GM23338 (cell line): Measurements from ENCODE around the gene COL24A1. TPM values are rescaled to one million over a fixed set of nuclear protein-coding genes. Genes with fewer than 3 reads are reported as not detected.

Experiments used
- ATAC-seq: fragments of 200-7000 bp; cut with Tn5 transposase; 3 replicates; pipeline ENCODE4 v1.9.1; 2020
- DNase-seq: peaks from one replicate; pipeline ENCODE4 v3.0.0-alpha.2; 2015; ENCODE audit warnings: low spot score
- H2AFZ ChIP-seq: fragments of 200-600 bp; sonication (generic); 2 replicates; pipeline ENCODE4 v1.8.0; 2016; ENCODE audit warnings: antibody characterized with exemption, mild to moderate bottlenecking, moderate library complexity
- H3F3A ChIP-seq: fragments of 200-600 bp; sonication (generic); replicated peaks from 2 replicates; pipeline ENCODE4 v1.8.0; 2017; ENCODE audit warnings: antibody characterized with exemption, mixed run types, low read depth
- H3K27ac ChIP-seq: fragments of 200-600 bp; sonication (generic); 2 replicates; pipeline ENCODE4 v1.6.1; 2016; ENCODE audit warnings: low read depth
- H3K27me3 ChIP-seq: fragments of 200-600 bp; sonication (generic); 2 replicates; pipeline ENCODE4 v1.8.0; 2016; ENCODE audit warnings: mild to moderate bottlenecking, mixed run types, moderate library complexity; ENCODE audit not compliant: insufficient read depth
- H3K36me3 ChIP-seq: fragments of 200-600 bp; sonication (generic); 2 replicates; pipeline ENCODE4 v1.8.0; 2016; ENCODE audit warnings: mild to moderate bottlenecking; ENCODE audit not compliant: insufficient read depth
- H3K4me1 ChIP-seq: fragments of 200-600 bp; sonication (generic); 2 replicates; pipeline ENCODE4 v1.8.0; 2016; ENCODE audit warnings: mild to moderate bottlenecking, moderate library complexity; ENCODE audit not compliant: insufficient read depth
- H3K4me2 ChIP-seq: fragments of 200-600 bp; sonication (generic); 2 replicates; pipeline ENCODE4 v1.7.1; 2017; ENCODE audit warnings: mixed run types
- H3K4me3 ChIP-seq: fragments of 200-600 bp; sonication (generic); 2 replicates; pipeline ENCODE4 v1.6.1; 2016; ENCODE audit warnings: mixed run types
- H3K79me2 ChIP-seq: fragments of 200-600 bp; sonication (generic); replicated peaks from 2 replicates; pipeline ENCODE4 v1.8.0; 2017; ENCODE audit warnings: mild to moderate bottlenecking; ENCODE audit not compliant: insufficient read depth
- H3K9me2 ChIP-seq: fragments of 200-600 bp; sonication (generic); 2 replicates; pipeline ENCODE4 v1.8.0; 2017; ENCODE audit not compliant: insufficient read depth
- H4K20me1 ChIP-seq: fragments of 200-600 bp; sonication (generic); replicated peaks from 2 replicates; pipeline ENCODE4 v1.8.0; 2017; ENCODE audit warnings: mild to moderate bottlenecking; ENCODE audit not compliant: insufficient read depth
- H3K27ac Mint-ChIP-seq: 2 replicates; pipeline ENCODE4 v1.8.0; 2020; ENCODE audit warnings: inconsistent platforms, mild to moderate bottlenecking, moderate library complexity, mixed read lengths
- H3K27me3 Mint-ChIP-seq: 3 replicates; pipeline ENCODE4 v1.8.0; 2022; ENCODE audit warnings: low read depth, mild to moderate bottlenecking, moderate library complexity, mixed read lengths, inconsistent platforms; ENCODE audit not compliant: insufficient read depth, poor library complexity
- H3K36me3 Mint-ChIP-seq: 3 replicates; pipeline ENCODE4 v1.8.0; 2021; ENCODE audit warnings: low read depth, mild to moderate bottlenecking, inconsistent platforms, moderate library complexity, mixed read lengths
- H3K4me1 Mint-ChIP-seq: 3 replicates; pipeline ENCODE4 v1.8.0; 2020; ENCODE audit warnings: mild to moderate bottlenecking, inconsistent platforms, mixed read lengths
- H3K4me3 Mint-ChIP-seq: 3 replicates; pipeline ENCODE4 v1.8.0; 2021; ENCODE audit warnings: moderate library complexity, mild to moderate bottlenecking, inconsistent platforms, mixed read lengths
- H3K9me3 Mint-ChIP-seq: 3 replicates; pipeline ENCODE4 v1.8.0; 2020; ENCODE audit warnings: moderate library complexity, mild to moderate bottlenecking, inconsistent platforms, mixed read lengths
- CREB1 ChIP-seq: fragments of 250-450 bp; sonication (Bioruptor Pico); IDR thresholded peaks from 2 replicates; pipeline ENCODE4 v1.5.0; 2020; ENCODE audit warnings: low read depth, mild to moderate bottlenecking, moderate library complexity
- CTCF ChIP-seq, 2 experiments: fragments of 200-600 bp in 1 of 2; sonication (generic) in 1 of 2; conservative IDR thresholded peaks; 2 replicates each; pipeline versions ENCODE4 v1.5.1 to v1.6.1; 2016 to 2017; ENCODE audit warnings: antibody characterized with exemption in 2 of 2, low read depth in 2 of 2, mild to moderate bottlenecking in 2 of 2, moderate library complexity in 1 of 2
- ETS1 ChIP-seq: IDR thresholded peaks from 2 replicates; pipeline ENCODE4 v1.6.1; 2016; ENCODE audit warnings: antibody characterized with exemption
- EZH2 ChIP-seq: fragments of 200-600 bp; sonication (generic); IDR thresholded peaks from one replicate; pipeline ENCODE4 v1.8.0; 2017; ENCODE audit warnings: antibody characterized with exemption, mild to moderate bottlenecking, low read depth; ENCODE audit not compliant: unreplicated experiment
- EZH2phosphoT487 ChIP-seq: fragments of 200-600 bp; sonication (generic); IDR thresholded peaks from one replicate; pipeline ENCODE4 v1.8.1; 2018; ENCODE audit warnings: antibody characterized with exemption; ENCODE audit not compliant: unreplicated experiment
- JUNB ChIP-seq: IDR thresholded peaks from one replicate; pipeline ENCODE4 v1.6.1; 2016; ENCODE audit warnings: antibody characterized with exemption; ENCODE audit not compliant: unreplicated experiment
- NANOG ChIP-seq: IDR thresholded peaks from 2 replicates; pipeline ENCODE4 v1.6.1; 2016; ENCODE audit warnings: antibody characterized with exemption, borderline replicate concordance
- POLR2AphosphoS5 ChIP-seq: IDR thresholded peaks from 2 replicates; pipeline ENCODE4 v1.6.1; 2016; ENCODE audit warnings: antibody characterized with exemption, low read depth
- REST ChIP-seq: IDR thresholded peaks from one replicate; pipeline ENCODE4 v1.6.1; 2018; ENCODE audit warnings: antibody characterized with exemption; ENCODE audit not compliant: unreplicated experiment
- STAT1 ChIP-seq: IDR thresholded peaks from one replicate; pipeline ENCODE4 v1.6.1; 2016; ENCODE audit warnings: antibody characterized with exemption; ENCODE audit not compliant: unreplicated experiment
- ZNF114 ChIP-seq: fragments of 250-450 bp; sonication (Bioruptor Pico); IDR thresholded peaks from 2 replicates; pipeline ENCODE4 v1.5.0; 2020; ENCODE audit warnings: mild to moderate bottlenecking, moderate library complexity
- ZNF331 ChIP-seq: fragments of 250-450 bp; sonication (Bioruptor Pico); IDR thresholded peaks from 2 replicates; pipeline ENCODE4 v1.5.0; 2020; ENCODE audit warnings: low read depth, mild to moderate bottlenecking, moderate library complexity
- ZNF462 ChIP-seq: fragments of 250-450 bp; sonication (Bioruptor Pico); IDR thresholded peaks from 2 replicates; pipeline ENCODE4 v1.5.0; 2020; ENCODE audit warnings: mild to moderate bottlenecking, moderate library complexity
- polyA plus RNA-seq: library from polyadenylated mRNA; unstranded; fragments of >200 nt; fragmentation: Nextera tagmentation; extraction: Ambion mirVana; gene quantifications from 2 replicates; pipeline ENCODE4 v1.2.1, GENCODE V29; 2016
- total RNA-seq: library from RNA; depleted of rRNA; stranded (reverse); fragments of >200 nt; shearing (Covaris generic); gene quantifications from 2 replicates; pipeline ENCODE4 v1.2.3, GENCODE V29; 2014

Gene COL24A1
- total and polyA plus RNA-seq, 2 experiments from 2014 or later: 1.2 to 2.1 TPM

- Histone ChIP-seq H3K36me3 (no peaks in the 10 kb centered on the region), H3K9me2 (no peaks in the 10 kb centered on the region), H2AFZ (no peak overlapping the region), H3K79me2 (no peaks in the 10 kb centered on the region), H3K4me2 (no peak overlapping the region), H3K27ac (no peak overlapping the region), H3F3A (no peaks in the 10 kb centered on the region), H4K20me1 (no peaks in the 10 kb centered on the region), H3K4me1 (no peaks in the 10 kb centered on the region), H3K4me3 (no peak overlapping the region), H3K27me3 (no peaks in the 10 kb centered on the region)
- no peaks in the 10 kb centered on the region; the same call in 2 of the 3 replicates for H3K9me3 Mint-ChIP-seq
- no peak overlapping the region for H3K27ac Mint-ChIP-seq
- no peak overlapping the region for H3K4me3 Mint-ChIP-seq
- TF ChIP-seq JUNB (no peak), REST (no peak), STAT1 (no peak), ZNF462 (no peak), POLR2AphosphoS5 (no peak), ZNF331 (CRISPR knock-in tag) (no peak), ZNF114 (CRISPR knock-in tag) (no peak), CREB1 (CRISPR knock-in tag) (no peak), NANOG (no peak), EZH2phosphoT487 (no peak), ETS1 (no peak), EZH2 (no peak), CTCF (conservative IDR thresholded peaks at IDR 0.05; ENCODE audit: low read depth in 2 of 2) (no peak)
- DNase-seq (no peak), ATAC-seq (no peak)
- no peaks in the 10 kb centered on the region for H3K36me3 Mint-ChIP-seq
- H3K27me3 Mint-ChIP-seq: no peaks in the 10 kb centered on the region
- no peaks in the 10 kb centered on the region for H3K4me1 Mint-ChIP-seq
These were observed 222.6 kb downstream of the COL24A1 start for GRCh38 chr1:85933961-85934360.
